ENCODE measurements around the gene AS3MT. TPM values are rescaled to one million over a fixed set of nuclear protein-coding genes. Genes with fewer than 3 reads are reported as not detected.

Gene AS3MT
- total and polyA plus RNA-seq, 2 experiments from 2014 or later, result 0.49 to 2.3 TPM

DNA sequence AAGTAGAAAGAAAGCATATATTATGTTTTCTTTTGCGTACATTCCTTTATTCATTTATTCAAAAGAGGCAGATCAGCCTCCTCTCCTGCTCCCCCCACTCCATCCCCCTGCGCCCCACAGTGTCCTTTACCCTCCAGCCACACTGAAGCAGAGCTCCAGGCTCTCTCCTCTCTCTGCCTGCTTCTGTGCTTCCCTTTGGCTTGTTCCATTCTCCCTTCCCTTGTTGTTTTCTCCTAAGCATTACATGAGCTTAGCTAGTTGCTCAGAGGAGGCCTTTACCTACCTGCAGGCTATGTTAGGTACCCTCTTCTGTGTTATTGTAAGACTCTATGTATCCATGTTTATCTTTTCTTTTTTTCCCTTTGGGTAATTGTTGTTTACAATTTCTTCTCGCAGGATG, 76.2 kb downstream of the AS3MT start:
- in situ Hi-C loops (cut with MboI), result no loop called here
- no peak for DNase-seq

DNA sequence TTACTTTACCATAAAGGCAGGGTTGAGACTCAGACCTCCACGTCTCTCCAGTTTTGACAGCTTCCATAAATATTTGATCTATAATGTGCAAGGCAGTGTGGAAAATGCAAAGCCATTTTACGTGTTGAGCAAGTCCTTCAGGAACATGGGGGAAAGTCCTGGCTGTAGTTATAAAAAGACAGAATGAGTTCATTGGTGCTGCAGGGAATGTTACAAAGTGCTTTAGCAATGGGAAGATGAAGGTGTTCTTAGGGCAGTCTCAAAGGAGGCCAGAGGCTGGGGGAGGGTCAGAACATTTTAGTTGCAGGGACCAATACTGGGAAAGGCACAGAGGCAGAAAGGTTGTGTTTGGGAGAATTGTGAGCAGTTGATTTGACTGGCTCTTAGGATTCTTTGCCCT, 76.7 kb downstream of the AS3MT start:
- Histone ChIP-seq H4K20me1 (ENCODE audit: insufficient read depth) (no peaks in the 10 kb centered on the region), H3K79me2 (ENCODE audit: insufficient read depth) (no peaks in the 10 kb centered on the region), H3K4me3 (no peak overlapping the region), H3F3A (ENCODE audit: insufficient read depth) (no peaks in the 10 kb centered on the region), H3K4me2 (ENCODE audit: unreplicated experiment) (no peak overlapping the region), H3K9ac (no peak overlapping the region), H3K4me1 (ENCODE audit: insufficient read depth) (no peaks in the 10 kb centered on the region), H3K9me3 (ENCODE audit: low read depth) (no peaks in the 10 kb centered on the region), H2AFZ (no peak overlapping the region), H3K27me3 (replicated peaks; ENCODE audit: insufficient read depth) (no peaks in the 10 kb centered on the region), H3K9me2 (ENCODE audit: insufficient read depth) (no peaks in the 10 kb centered on the region), H3K36me3 (ENCODE audit: low read depth) (no peaks in the 10 kb centered on the region), H3K27ac (no peak overlapping the region)
- no peak for DNase-seq
- WGBS, 2 experiments (ENCODE audit: low coverage in 1 of 2, low lambda C conversion rate in 2 of 2, missing lambda C conversion rate in 2 of 2), result 76 to 81% methylated on average over 2 of the region's 2 CpGs
- TF ChIP-seq EZH2 (IDR thresholded peaks at IDR 0.05; ENCODE audit: insufficient read depth, poor library complexity, severe bottlenecking), result no peak
- in situ Hi-C loops (cut with MboI), result no loop called here

More for the DNA sequence above, 76.2 kb downstream of the AS3MT start:
- 91 to 100% methylated on average over 3 of the region's 3 CpGs for WGBS, 2 experiments (ENCODE audit: low coverage in 1 of 2, low lambda C conversion rate in 2 of 2, missing lambda C conversion rate in 2 of 2)
- H3K4me1 ChIP-seq (ENCODE audit: insufficient read depth), result no peaks in the 10 kb centered on the region
- no peak overlapping the region for H3K4me3 ChIP-seq
- no peaks in the 10 kb centered on the region for H3K27me3 ChIP-seq (replicated peaks; ENCODE audit: insufficient read depth)
- H2AFZ ChIP-seq, result no peak overlapping the region
- no peaks in the 10 kb centered on the region for H3K79me2 ChIP-seq (ENCODE audit: insufficient read depth)
- no peaks in the 10 kb centered on the region for H3K9me2 ChIP-seq (ENCODE audit: insufficient read depth)
- no peaks in the 10 kb centered on the region for H3K9me3 ChIP-seq (ENCODE audit: low read depth)
- no peak overlapping the region for H3K4me2 ChIP-seq (ENCODE audit: unreplicated experiment)
- H3K9ac ChIP-seq, result no peak overlapping the region
- no peaks in the 10 kb centered on the region for H3F3A ChIP-seq (ENCODE audit: insufficient read depth)
- H3K27ac ChIP-seq, result no peak overlapping the region
- H3K36me3 ChIP-seq (ENCODE audit: low read depth), result no peaks in the 10 kb centered on the region
- TF ChIP-seq EZH2 (IDR thresholded peaks at IDR 0.05; ENCODE audit: insufficient read depth, poor library complexity, severe bottlenecking) (no peak), EZH2phosphoT487 (IDR thresholded peaks at IDR 0.05; ENCODE audit: insufficient read depth, low read depth) (no peak)
- no peaks in the 10 kb centered on the region for H4K20me1 ChIP-seq (ENCODE audit: insufficient read depth)

DNA sequence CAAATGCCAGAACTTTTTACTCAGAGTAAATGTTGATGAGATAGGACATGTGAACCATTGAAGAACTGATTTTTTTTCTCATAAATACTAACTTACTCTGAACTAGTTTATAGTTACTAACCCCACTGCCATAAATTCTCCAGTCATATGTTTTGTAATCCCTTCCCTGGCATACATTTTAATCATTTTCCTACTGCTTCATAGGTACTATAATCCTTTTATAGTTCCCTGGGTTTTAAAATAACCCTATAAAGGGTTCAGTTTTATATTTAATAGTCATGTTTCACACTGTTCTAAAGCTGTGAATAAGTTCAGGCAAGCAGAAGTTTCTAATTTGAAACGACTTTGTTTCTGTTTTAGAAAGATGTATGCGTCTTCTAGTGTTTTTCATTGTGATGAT, 77.7 kb downstream of the AS3MT start:
- H3K27me3 ChIP-seq (replicated peaks; ENCODE audit: insufficient read depth), result no peaks in the 10 kb centered on the region
- no peaks in the 10 kb centered on the region for H3K79me2 ChIP-seq (ENCODE audit: insufficient read depth)
- no peak overlapping the region for H3K27ac ChIP-seq
- H3K36me3 ChIP-seq (ENCODE audit: low read depth), result no peaks in the 10 kb centered on the region
- H3K9ac ChIP-seq, result no peak overlapping the region
- 66 to 72% methylated on average over 2 of the region's 2 CpGs for WGBS, 2 experiments (ENCODE audit: low coverage in 1 of 2, low lambda C conversion rate in 2 of 2, missing lambda C conversion rate in 2 of 2)
- no peak overlapping the region for H3K4me2 ChIP-seq (ENCODE audit: unreplicated experiment)
- H3K9me3 ChIP-seq (ENCODE audit: low read depth), result no peaks in the 10 kb centered on the region
- TF ChIP-seq EZH2phosphoT487 (IDR thresholded peaks at IDR 0.05; ENCODE audit: insufficient read depth, low read depth), result no peak
- TF ChIP-seq EZH2 (IDR thresholded peaks at IDR 0.05; ENCODE audit: insufficient read depth, poor library complexity, severe bottlenecking), result no peak
- no peaks in the 10 kb centered on the region for H3F3A ChIP-seq (ENCODE audit: insufficient read depth)
- no peaks in the 10 kb centered on the region for H3K4me1 ChIP-seq (ENCODE audit: insufficient read depth)
- H4K20me1 ChIP-seq (ENCODE audit: insufficient read depth), result no peaks in the 10 kb centered on the region
- H2AFZ ChIP-seq, result no peak overlapping the region
- DNase-seq, result no peak
- in situ Hi-C loops (cut with MboI), result no loop called here
- H3K4me3 ChIP-seq, result no peak overlapping the region
- no peaks in the 10 kb centered on the region for H3K9me2 ChIP-seq (ENCODE audit: insufficient read depth)

DNA sequence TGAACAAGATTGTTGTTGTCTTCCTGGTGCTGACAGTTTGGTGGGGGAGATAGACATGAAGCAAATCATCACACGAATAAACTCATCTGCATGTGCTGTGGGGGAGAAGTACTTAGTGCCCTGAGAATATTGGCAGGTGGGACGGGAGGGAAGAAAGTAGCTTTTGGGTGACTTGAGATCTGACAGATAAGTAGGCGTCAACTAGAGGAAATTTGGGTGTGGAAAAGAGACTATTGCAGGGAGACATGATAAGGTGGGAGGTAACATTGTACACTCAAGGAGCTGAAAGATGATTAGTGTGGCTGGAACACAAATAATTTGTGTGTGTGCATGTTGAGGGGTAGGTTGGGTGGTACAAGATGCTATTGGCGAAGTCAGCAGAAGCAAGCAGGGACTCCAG, 78.9 kb downstream of the AS3MT start:
- H3K9ac ChIP-seq, result no peak overlapping the region
- no peaks in the 10 kb centered on the region for H3F3A ChIP-seq (ENCODE audit: insufficient read depth)
- H3K9me2 ChIP-seq (ENCODE audit: insufficient read depth), result no peaks in the 10 kb centered on the region
- H3K27ac ChIP-seq, result no peak overlapping the region
- no peak for DNase-seq
- no peak overlapping the region for H3K4me3 ChIP-seq
- TF ChIP-seq EZH2phosphoT487 (IDR thresholded peaks at IDR 0.05; ENCODE audit: insufficient read depth, low read depth) (no peak), EZH2 (IDR thresholded peaks at IDR 0.05; ENCODE audit: insufficient read depth, poor library complexity, severe bottlenecking) (no peak)
- no peaks in the 10 kb centered on the region for H3K27me3 ChIP-seq (replicated peaks; ENCODE audit: insufficient read depth)
- in situ Hi-C loops (cut with MboI), result no loop called here
- H3K79me2 ChIP-seq (ENCODE audit: insufficient read depth), result no peaks in the 10 kb centered on the region
- H4K20me1 ChIP-seq (ENCODE audit: insufficient read depth), result no peaks in the 10 kb centered on the region
- H2AFZ ChIP-seq, result no peak overlapping the region
- H3K9me3 ChIP-seq (ENCODE audit: low read depth), result no peaks in the 10 kb centered on the region
- WGBS, 2 experiments (ENCODE audit: low coverage in 1 of 2, low lambda C conversion rate in 2 of 2, missing lambda C conversion rate in 2 of 2), result 81 to 89% methylated on average over 4 of the region's 4 CpGs
- H3K4me2 ChIP-seq (ENCODE audit: unreplicated experiment), result no peak overlapping the region
- H3K4me1 ChIP-seq (ENCODE audit: insufficient read depth), result no peaks in the 10 kb centered on the region
- H3K36me3 ChIP-seq (ENCODE audit: low read depth), result no peaks in the 10 kb centered on the region

DNA sequence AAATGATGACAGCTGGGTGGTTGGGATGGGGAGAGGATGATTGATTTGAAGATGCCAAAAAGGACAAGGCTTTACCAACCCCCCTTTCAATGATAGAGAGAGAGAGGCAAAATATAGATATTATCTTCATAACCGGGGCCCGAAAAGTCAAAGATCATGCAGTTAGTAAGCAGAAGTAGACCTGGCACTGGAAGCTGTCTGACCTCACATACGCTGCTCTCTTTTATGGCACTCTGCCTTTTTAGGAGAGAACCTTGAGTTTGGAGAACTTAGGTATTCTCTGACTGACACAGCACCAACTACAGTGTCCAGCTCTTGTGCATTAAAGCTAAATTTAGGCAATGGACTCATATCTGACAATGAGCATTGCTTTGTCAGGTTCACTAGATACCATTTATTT, 79.5 kb downstream of the AS3MT start:
- no peak for DNase-seq
- H3K9me3 ChIP-seq (ENCODE audit: low read depth), result no peaks in the 10 kb centered on the region
- no peaks in the 10 kb centered on the region for H3K27me3 ChIP-seq (replicated peaks; ENCODE audit: insufficient read depth)
- no peak for TF ChIP-seq EZH2 (IDR thresholded peaks at IDR 0.05; ENCODE audit: insufficient read depth, poor library complexity, severe bottlenecking)
- TF ChIP-seq EZH2phosphoT487 (IDR thresholded peaks at IDR 0.05; ENCODE audit: insufficient read depth, low read depth), result no peak
- H4K20me1 ChIP-seq (ENCODE audit: insufficient read depth), result no peaks in the 10 kb centered on the region
- no peaks in the 10 kb centered on the region for H3K9me2 ChIP-seq (ENCODE audit: insufficient read depth)
- in situ Hi-C loops (cut with MboI), result no loop called here
- no peaks in the 10 kb centered on the region for H3F3A ChIP-seq (ENCODE audit: insufficient read depth)
- H3K4me3 ChIP-seq, result no peak overlapping the region
- no peak overlapping the region for H3K4me2 ChIP-seq (ENCODE audit: unreplicated experiment)
- H3K9ac ChIP-seq, result no peak overlapping the region
- WGBS, 2 experiments (ENCODE audit: low coverage in 1 of 2, low lambda C conversion rate in 2 of 2, missing lambda C conversion rate in 2 of 2), result 96 to 98% methylated on average over 3 of the region's 3 CpGs
- no peaks in the 10 kb centered on the region for H3K4me1 ChIP-seq (ENCODE audit: insufficient read depth)
- H3K27ac ChIP-seq, result no peak overlapping the region
- no peaks in the 10 kb centered on the region for H3K79me2 ChIP-seq (ENCODE audit: insufficient read depth)
- no peaks in the 10 kb centered on the region for H3K36me3 ChIP-seq (ENCODE audit: low read depth)
- no peak overlapping the region for H2AFZ ChIP-seq
